HG02763 (cell line): ENCODE measurements around the gene KLF8.
"Not testable (repeated sequence)": the region's sequence is repeated elsewhere in the genome, so short reads cannot be mapped to it uniquely, and the experiment has no call there.

ENCODE experiments used
- ATAC-seq: cut with Tn5 transposase; IDR thresholded peaks from one replicate; pipeline ENCODE4 v1.9.1; 2021; ENCODE audit warnings: mild to moderate bottlenecking, moderate library complexity; ENCODE audit not compliant: unreplicated experiment

The KLF8 gene

GRCh38 chrX:56232221-56233082 lies at the start of gene KLF8:
KLF8 (plus strand) TSS chrX:56232356; CDS start chrX:56233335, 979 bp downstream.
- peak; percentile 59 for ATAC-seq

- ATAC-seq = not testable (repeated sequence)
Observed at GRCh38 chrX:56206945-56207344, 25.2 kb upstream of the KLF8 start.

- no peak for ATAC-seq
Observed at GRCh38 chrX:56211701-56212100, 20.5 kb upstream of the KLF8 start.

- ATAC-seq = no peak
Observed at GRCh38 chrX:56216332-56216731, 15.8 kb upstream of the KLF8 start.

GRCh38 chrX:56219700-56220099 lies 12.5 kb upstream of the KLF8 start:
- no peak for ATAC-seq

- ATAC-seq = no peak
Observed at GRCh38 chrX:56221101-56221500, 11.1 kb upstream of the KLF8 start.

- ATAC-seq = no peak
Observed at GRCh38 chrX:56222473-56223000, 9.6 kb upstream of the KLF8 start.

- no peak for ATAC-seq
Observed at GRCh38 chrX:56226980-56227379, 5.2 kb upstream of the KLF8 start.

- ATAC-seq = no peak
Observed at GRCh38 chrX:56228914-56229313, 3.2 kb upstream of the KLF8 start.

- ATAC-seq = no peak
Observed at GRCh38 chrX:56231537-56232090, 542 bp upstream of the KLF8 start.

- ATAC-seq = no peak
Observed at GRCh38 chrX:56233100-56233499, 944 bp downstream of the KLF8 start.

- ATAC-seq = peak; percentile 72
Observed at GRCh38 chrX:56233682-56234081, 1.5 kb downstream of the KLF8 start.

GRCh38 chrX:56248492-56248891 lies 16.3 kb downstream of the KLF8 start:
- ATAC-seq = peak; percentile 82

- ATAC-seq = no peak
Observed at GRCh38 chrX:56253832-56254703, 21.9 kb downstream of the KLF8 start.

- ATAC-seq = peak; percentile 76
Observed at GRCh38 chrX:56268888-56269287, 36.7 kb downstream of the KLF8 start.

GRCh38 chrX:56278692-56279091 lies 46.5 kb downstream of the KLF8 start:
- ATAC-seq = no peak

- no peak for ATAC-seq
Observed at GRCh38 chrX:56279863-56280262, 47.7 kb downstream of the KLF8 start.

GRCh38 chrX:56281789-56282188 lies 49.6 kb downstream of the KLF8 start:
- no peak for ATAC-seq

- no peak for ATAC-seq
Observed at GRCh38 chrX:56284269-56284668, 52.1 kb downstream of the KLF8 start.

GRCh38 chrX:56288608-56289007 lies 56.5 kb downstream of the KLF8 start:
- ATAC-seq = no peak

- no peak for ATAC-seq
Observed at GRCh38 chrX:56289449-56289848, 57.3 kb downstream of the KLF8 start.
